Measurements from ENCODE around the gene ZNHIT3. TPM values are rescaled to one million over a fixed set of nuclear protein-coding genes. Genes with fewer than 3 reads are reported as not detected.
"Not testable (repeated sequence)": the region's sequence is repeated elsewhere in the genome, so short reads cannot be mapped to it uniquely, and the experiment has no call there.

Gene ZNHIT3
- polyA plus RNA-seq, 3 donors: 60.9 to 73.1 (median 70.2) TPM

- no peak for DNase-seq (ENCODE audit: extremely low read depth in 1 of 11, low read depth in 9 of 11, low spot score in 4 of 11)
These were observed 16.0 kb upstream of the ZNHIT3 start for GRCh38 chr17:36470499-36470898.

GRCh38 chr17:36474571-36474970 is 11.9 kb upstream of the ZNHIT3 start:
- no peak for DNase-seq (ENCODE audit: extremely low read depth in 1 of 11, low read depth in 9 of 11, low spot score in 4 of 11)

DNA sequence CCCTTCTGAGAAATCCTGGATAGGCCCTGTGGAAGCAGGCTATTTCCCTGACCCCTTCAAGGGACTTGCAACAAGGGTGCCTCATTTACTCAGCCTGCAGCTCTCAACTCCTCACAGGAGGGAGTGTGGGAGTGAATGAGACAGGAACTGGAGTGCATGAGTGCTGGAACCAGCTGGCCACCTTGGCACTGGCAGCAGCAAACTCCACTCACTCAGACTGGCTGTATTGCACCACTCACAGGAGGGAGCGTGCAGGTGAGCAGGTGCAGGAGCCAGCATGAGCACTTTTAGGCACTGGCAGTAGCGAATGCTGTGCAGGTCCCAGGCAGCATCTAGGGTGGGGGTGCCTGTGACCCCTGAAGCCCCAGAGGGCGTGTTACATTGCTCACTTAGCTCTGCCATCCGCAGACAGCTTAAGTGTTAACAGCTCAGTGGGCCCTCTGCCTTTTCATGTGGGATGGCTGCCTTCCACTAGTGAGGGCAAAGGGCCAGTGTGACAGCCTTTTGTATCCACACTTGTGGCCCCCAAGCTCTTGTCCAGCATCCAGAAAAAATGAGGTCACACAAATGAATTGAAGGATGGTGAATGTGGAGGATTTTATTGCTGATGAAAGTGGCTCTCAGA is 11.0 kb upstream of the ZNHIT3 start:
- no peak for DNase-seq (ENCODE audit: extremely low read depth in 1 of 11, low read depth in 9 of 11, low spot score in 4 of 11)

- DNase-seq (ENCODE audit: extremely low read depth in 1 of 11, low read depth in 9 of 11, low spot score in 4 of 11): no peak
These were observed 4.7 kb upstream of the ZNHIT3 start for GRCh38 chr17:36481829-36482228.

GRCh38 chr17:36482611-36483504 is 3.6 kb upstream of the ZNHIT3 start:
- peak; percentile 52 to 83 (median 70) for DNase-seq (ENCODE audit: extremely low read depth in 1 of 11, low read depth in 9 of 11, low spot score in 4 of 11)

DNA sequence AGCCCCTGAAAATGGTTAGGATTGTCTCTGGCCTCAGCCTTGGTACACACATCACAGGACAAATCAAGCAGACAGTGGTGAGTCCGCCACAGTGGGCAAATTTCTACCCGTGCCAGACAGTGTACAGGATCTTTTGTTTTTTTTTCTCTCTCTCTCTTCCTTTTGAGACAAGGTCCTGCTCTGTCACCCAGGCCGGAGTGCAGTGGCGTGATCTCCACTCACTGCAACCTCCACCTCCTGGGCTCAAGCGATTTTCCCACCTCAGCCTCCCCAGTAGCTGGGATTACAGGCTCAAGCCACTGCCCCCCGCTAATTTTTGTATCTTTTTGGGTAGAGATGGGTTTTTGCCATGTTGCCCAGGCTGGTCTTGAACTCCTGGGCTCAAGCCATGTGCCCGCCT is 2.5 kb upstream of the ZNHIT3 start:
- DNase-seq (ENCODE audit: extremely low read depth in 1 of 11, low read depth in 9 of 11, low spot score in 4 of 11): not testable (repeated sequence)

DNA sequence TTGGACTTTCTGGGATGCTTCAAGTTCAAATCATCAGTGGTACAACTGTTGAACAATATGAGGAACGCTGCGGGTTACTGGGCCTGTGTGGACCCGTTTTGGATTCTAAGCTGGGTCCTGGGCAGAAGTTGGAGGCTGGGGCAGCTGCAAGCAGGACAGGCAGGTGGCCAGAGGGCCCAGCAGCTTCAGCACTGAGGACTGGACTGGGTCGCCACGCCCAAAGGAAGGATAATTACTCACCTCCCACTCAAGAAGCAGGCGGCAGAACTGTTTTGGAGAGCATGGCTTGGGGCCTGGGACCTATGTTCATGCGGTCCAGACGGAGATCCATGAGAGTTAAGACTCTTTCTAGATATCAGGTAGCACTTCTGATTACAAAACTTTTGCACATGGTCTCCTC is 1.5 kb upstream of the ZNHIT3 start:
- no peak for DNase-seq (ENCODE audit: extremely low read depth in 1 of 11, low read depth in 9 of 11, low spot score in 4 of 11)

GRCh38 chr17:36485805-36486203 is 677 bp upstream of the ZNHIT3 start:
- DNase-seq (ENCODE audit: extremely low read depth in 1 of 11, low read depth in 9 of 11, low spot score in 4 of 11): no peak

GRCh38 chr17:36493956-36494355 is 7.5 kb downstream of the ZNHIT3 start:
- no peak for DNase-seq (ENCODE audit: extremely low read depth in 1 of 11, low read depth in 9 of 11, low spot score in 4 of 11)

DNA sequence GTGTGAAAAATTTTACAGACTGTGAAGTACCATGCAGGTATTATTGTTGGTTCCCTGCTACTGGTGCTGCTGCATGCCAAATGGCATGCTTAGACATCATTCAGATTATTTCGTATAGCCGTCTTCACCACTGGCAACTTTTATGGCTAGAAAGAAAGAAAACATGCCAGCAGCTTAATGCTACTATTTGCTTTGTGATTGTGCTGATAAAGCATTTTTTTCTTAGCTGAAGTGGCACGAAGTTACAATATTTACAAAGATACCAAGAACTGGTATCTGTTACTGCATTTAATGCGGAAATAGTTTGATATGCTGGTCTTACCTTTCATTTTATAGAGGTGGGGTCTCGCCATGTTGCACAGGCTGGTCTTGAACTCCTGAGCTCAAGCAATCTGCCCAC is 8.2 kb downstream of the ZNHIT3 start:
- no peak for DNase-seq (ENCODE audit: extremely low read depth in 1 of 11, low read depth in 9 of 11, low spot score in 4 of 11)

GRCh38 chr17:36495076-36495578 is 8.6 kb downstream of the ZNHIT3 start:
- DNase-seq (ENCODE audit: extremely low read depth in 1 of 11, low read depth in 9 of 11, low spot score in 4 of 11): no peak

- DNase-seq (ENCODE audit: extremely low read depth in 1 of 11, low read depth in 9 of 11, low spot score in 4 of 11): no peak
These were observed 9.7 kb downstream of the ZNHIT3 start for GRCh38 chr17:36496018-36496789.

DNA sequence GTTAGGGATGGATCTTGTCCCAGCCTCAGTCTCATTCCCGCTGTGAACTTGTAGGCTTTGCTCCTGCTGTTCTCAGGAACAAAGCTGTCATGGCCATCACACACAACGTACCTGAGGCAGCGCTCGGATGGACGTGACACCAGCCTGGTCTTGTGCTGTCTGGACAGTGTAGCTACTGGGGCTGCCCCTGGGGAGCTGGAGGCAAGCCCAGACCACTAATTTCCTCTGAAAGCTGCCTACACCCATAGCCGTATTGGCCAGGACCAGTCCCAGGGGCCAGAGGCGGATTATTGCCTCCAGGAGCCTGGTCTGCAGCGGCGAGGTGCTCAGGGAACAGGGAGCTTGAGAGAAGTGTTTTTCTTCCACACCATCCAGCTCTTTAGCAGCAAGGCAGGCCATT is 11.7 kb downstream of the ZNHIT3 start:
- no peak for DNase-seq (ENCODE audit: extremely low read depth in 1 of 11, low read depth in 9 of 11, low spot score in 4 of 11)

DNA sequence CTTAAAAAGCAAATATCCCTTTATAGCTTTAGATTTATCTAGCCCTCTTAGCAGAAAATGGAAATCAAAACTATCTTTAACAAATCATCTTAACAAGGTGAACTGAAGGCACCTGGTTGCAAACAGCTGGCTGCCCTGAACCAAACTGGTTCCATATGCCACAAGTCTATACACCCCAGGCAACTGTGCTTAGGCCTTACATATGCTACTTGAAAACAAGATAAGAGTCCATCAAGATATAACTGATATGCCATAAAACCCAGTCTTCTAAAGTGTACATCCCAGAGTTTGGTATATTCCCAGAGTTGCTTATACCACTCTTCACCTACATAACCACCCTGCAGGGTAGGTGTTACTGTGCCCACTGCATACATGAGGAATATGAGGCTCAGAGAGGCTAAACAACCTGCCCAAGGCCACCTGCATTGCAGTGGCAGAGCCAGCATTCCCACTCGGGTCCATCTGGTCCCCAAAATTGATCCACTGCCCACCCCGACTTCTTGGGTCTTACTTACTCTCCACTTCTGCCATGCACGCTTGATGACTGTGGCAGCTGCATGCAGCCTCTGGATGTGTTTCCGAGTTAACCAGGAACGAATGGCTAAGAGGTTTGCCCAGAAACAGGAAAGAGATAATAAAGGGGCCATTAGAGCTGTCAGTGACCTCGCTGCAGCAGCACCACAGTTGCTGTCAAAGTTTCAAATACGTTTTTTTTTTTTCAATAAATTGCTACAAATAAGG is 12.2 kb downstream of the ZNHIT3 start:
- no peak for DNase-seq (ENCODE audit: extremely low read depth in 1 of 11, low read depth in 9 of 11, low spot score in 4 of 11)

DNA sequence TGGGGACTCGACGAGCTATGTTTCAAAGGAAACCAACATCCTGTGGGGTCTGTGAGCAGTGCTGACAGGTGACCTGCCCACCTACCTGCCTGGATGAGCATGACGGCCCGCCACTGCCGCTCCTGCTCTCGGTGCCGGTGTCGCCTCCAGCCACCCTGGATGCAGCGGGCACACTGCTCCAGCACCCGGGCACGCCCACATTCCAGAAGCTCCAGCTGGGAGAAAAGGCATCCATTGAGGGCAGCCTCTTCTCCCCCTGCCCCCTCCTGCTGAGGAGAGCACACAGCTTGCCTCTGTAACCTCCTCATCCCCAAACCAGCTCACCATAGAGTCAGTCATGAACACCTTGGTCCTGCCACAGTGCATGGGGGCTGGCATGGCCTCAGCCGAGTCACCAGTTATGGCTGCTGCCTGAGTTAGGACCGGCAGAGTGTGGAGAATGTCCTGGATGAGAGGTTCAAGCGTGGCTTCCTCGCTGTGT is 14.3 kb downstream of the ZNHIT3 start:
- no peak for DNase-seq (ENCODE audit: extremely low read depth in 1 of 11, low read depth in 9 of 11, low spot score in 4 of 11)

- DNase-seq (ENCODE audit: extremely low read depth in 1 of 11, low read depth in 9 of 11, low spot score in 4 of 11): no peak
These were observed 14.9 kb downstream of the ZNHIT3 start for GRCh38 chr17:36501351-36501750.

DNA sequence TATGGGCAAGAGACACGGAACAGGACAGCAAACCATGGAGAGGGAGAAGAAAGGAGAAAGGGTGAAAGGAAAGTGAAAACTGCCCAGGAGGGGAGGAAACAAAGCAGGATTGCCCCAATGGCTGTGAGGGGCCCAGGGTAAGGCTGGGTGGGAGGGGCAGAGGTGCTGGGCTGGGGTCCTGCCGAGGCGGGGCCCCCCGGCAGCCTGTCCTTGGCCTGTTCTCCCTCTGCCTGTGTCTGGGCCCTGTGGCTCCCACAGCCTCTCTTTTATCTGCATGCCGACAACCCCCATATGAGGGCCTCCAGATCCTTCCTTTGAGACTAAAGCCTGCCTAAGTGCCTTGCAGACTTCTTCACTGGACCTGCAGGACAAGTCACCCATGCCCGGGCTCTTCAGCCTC is 15.5 kb downstream of the ZNHIT3 start:
- DNase-seq (ENCODE audit: extremely low read depth in 1 of 11, low read depth in 9 of 11, low spot score in 4 of 11): no peak

DNA sequence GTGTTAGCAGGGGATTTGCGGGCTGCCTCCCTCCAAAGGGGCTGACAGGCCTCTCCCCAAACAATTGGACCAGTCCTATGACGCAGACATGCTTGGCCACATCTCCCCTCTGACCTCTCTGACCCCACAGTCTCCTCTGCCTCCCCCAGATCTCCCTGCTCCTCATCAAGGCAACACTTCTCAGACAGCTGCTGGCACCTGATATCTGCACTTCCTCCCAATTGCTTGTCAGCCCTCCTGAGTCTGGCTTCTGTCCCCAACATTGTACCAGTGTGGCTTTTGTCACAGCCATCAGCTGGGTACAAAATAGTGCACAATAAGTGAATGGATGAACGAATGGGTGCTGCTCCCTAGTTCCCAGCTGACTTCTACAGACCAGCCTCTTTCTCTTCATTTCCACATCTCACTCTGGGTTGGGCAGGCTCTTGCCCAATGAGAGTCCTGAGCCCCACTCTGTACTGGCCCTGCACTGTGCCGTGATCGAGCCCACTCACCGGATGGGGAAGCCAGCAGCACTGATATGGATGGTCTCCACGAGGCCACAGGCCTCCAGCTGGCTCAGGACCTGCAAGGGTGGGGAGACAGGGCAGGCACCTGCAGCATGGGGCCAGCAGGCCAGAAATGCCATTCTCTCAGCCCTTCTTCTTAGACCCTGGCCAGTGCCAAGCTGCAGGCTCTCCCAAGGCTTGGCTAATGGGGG is 17.1 kb downstream of the ZNHIT3 start:
- DNase-seq (ENCODE audit: extremely low read depth in 1 of 11, low read depth in 9 of 11, low spot score in 4 of 11): no peak

All from renal cortex interstitium (tissue), 11 donors.